ENCODE data around the gene ZMAT3.

Gene ZMAT3

GRCh38 chr3:178982137-178982536, 89.5 kb downstream of the ZMAT3 start:
- ChIA-PET POLR2A (no interaction called here), CTCF (no interaction called here)
- no peak for TF ChIP-seq CTCF (IDR thresholded peaks at IDR 0.05; ENCODE audit: insufficient read depth, low read length, missing control alignments)
- DNase-seq (ENCODE audit: low read depth, low spot score): no peak
- H3K4me3 ChIP-seq (ENCODE audit: low read depth, low read length): no peak overlapping the region

- ChIA-PET POLR2A (no interaction called here), CTCF (no interaction called here)
- H3K4me3 ChIP-seq (ENCODE audit: low read depth, low read length): no peak overlapping the region
- no peak for DNase-seq (ENCODE audit: low read depth, low spot score)
- no peak for TF ChIP-seq CTCF (IDR thresholded peaks at IDR 0.05; ENCODE audit: insufficient read depth, low read length, missing control alignments)
Observed at GRCh38 chr3:178975320-178975719, 96.3 kb downstream of the ZMAT3 start.

GRCh38 chr3:178971614-178972013, 100.0 kb downstream of the ZMAT3 start:
- CTCF ChIA-PET: interaction anchor here (1.6 kb wide), 1 partner anchor 528 kb away, joined by 4 read pairs; no protein-coding TSS in a partner anchor
- POLR2A ChIA-PET: no interaction called here
- no peak for DNase-seq (ENCODE audit: low read depth, low spot score)
- no peak for TF ChIP-seq CTCF (IDR thresholded peaks at IDR 0.05; ENCODE audit: insufficient read depth, low read length, missing control alignments)
- no peak overlapping the region for H3K4me3 ChIP-seq (ENCODE audit: low read depth, low read length)

GRCh38 chr3:178969004-178969700, 102.5 kb downstream of the ZMAT3 start:
- H3K4me3 ChIP-seq (ENCODE audit: low read depth, low read length): no peak overlapping the region
- TF ChIP-seq CTCF (IDR thresholded peaks at IDR 0.05; ENCODE audit: insufficient read depth, low read length, missing control alignments): no peak
- ChIA-PET CTCF (interaction anchor here (1.5 to 4.1 kb wide), 2 partner anchors 521 to 533 kb away, joined by 3 to 96 read pairs; no protein-coding TSS in a partner anchor), POLR2A (no interaction called here)
- DNase-seq (ENCODE audit: low read depth, low spot score): no peak
